Loucy (cell line): ENCODE results near the gene C16orf96.

Experiments used
- EZH2phosphoT487 ChIP-seq: fragments of 200-600 bp; IDR thresholded peaks from 2 replicates; pipeline ENCODE4 v1.6.1; 2018; ENCODE audit warnings: antibody characterized with exemption, mild to moderate bottlenecking, moderate library complexity, borderline replicate concordance
- TF ChIP-seq, protein P1 (sequence below): fragments of 200-600 bp; sonication (generic); conservative IDR thresholded peaks from 2 replicates; pipeline ENCODE4 v1.5.1; 2014; ENCODE audit warnings: mild to moderate bottlenecking, antibody characterized with exemption, low read length

DNA sequence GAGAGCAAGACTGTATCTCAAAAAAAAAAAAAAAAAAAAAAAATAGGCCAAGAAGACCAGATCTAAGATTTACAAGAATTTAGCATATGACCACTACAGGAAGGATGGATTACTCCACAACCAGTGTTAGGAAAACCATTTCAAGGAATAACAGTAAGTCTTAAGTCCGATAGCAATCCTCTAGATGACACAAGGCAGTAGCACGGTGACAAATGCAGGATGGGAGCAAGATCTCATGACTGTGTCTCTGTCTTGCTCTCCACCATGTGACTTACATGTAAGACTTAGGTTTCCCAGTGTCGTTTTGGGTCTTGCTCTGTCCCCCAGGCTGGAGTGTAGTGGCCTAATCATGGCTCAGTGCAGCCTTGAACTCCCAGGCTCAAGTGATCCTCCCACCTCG lies 27.8 kb downstream of the C16orf96 start:
- TF ChIP-seq, protein P1, sequence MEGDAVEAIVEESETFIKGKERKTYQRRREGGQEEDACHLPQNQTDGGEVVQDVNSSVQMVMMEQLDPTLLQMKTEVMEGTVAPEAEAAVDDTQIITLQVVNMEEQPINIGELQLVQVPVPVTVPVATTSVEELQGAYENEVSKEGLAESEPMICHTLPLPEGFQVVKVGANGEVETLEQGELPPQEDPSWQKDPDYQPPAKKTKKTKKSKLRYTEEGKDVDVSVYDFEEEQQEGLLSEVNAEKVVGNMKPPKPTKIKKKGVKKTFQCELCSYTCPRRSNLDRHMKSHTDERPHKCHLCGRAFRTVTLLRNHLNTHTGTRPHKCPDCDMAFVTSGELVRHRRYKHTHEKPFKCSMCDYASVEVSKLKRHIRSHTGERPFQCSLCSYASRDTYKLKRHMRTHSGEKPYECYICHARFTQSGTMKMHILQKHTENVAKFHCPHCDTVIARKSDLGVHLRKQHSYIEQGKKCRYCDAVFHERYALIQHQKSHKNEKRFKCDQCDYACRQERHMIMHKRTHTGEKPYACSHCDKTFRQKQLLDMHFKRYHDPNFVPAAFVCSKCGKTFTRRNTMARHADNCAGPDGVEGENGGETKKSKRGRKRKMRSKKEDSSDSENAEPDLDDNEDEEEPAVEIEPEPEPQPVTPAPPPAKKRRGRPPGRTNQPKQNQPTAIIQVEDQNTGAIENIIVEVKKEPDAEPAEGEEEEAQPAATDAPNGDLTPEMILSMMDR, result no peak
- TF ChIP-seq EZH2phosphoT487, result no peak
